Heart right ventricle (tissue), 16 donors: ENCODE results near the gene PHC3. TPM values are rescaled to one million over a fixed set of nuclear protein-coding genes. Genes with fewer than 3 reads are reported as not detected.
A peak's percentile ranks its signal among the peaks of the same experiment; 100 is the strongest.

Experiments
- ATAC-seq, 8 donors: fragments of 200-7000 bp; cut with Tn5 transposase; one replicate each; pipeline ENCODE4 v1.9.1; 2020; ENCODE audit warnings: mild to moderate bottlenecking in 8 of 8, moderate library complexity in 8 of 8, moderate number of reproducible peaks in 1 of 8
- DNase-seq, 2 donors: peaks; one replicate each; pipeline ENCODE4 v3.0.0-alpha.2; 2020
- H3K27ac ChIP-seq, 10 donors: fragments of 200-600 bp; sonication (generic) in 2 of 10; one replicate each; pipeline versions ENCODE4 v1.5.0 to v1.8.0; 2020 to 2022; ENCODE audit warnings: mild to moderate bottlenecking in 3 of 10
- H3K27me3 ChIP-seq, 7 donors: fragments of 200-600 bp; one replicate each; pipeline ENCODE4 v1.8.0; 2021 to 2022; ENCODE audit warnings: mild to moderate bottlenecking in 2 of 7
- H3K36me3 ChIP-seq, 9 donors: fragments of 200-600 bp; sonication (generic) in 1 of 9; one replicate each; pipeline versions ENCODE4 v1.5.0 to v1.8.0; 2020 to 2022; ENCODE audit warnings: mild to moderate bottlenecking in 2 of 9
- H3K4me1 ChIP-seq, 9 donors: fragments of 200-600 bp; sonication (generic) in 1 of 9; one replicate each; pipeline versions ENCODE4 v1.5.0 to v1.8.0; 2020 to 2022; ENCODE audit warnings: mild to moderate bottlenecking in 4 of 9
- H3K4me3 ChIP-seq, 10 donors: fragments of 200-600 bp; sonication (generic) in 2 of 10; one replicate each; pipeline versions ENCODE4 v1.5.0 to v1.8.0; 2020 to 2022; ENCODE audit warnings: mild to moderate bottlenecking in 7 of 10, moderate library complexity in 2 of 10
- H3K9me3 ChIP-seq, 11 donors: fragments of 200-600 bp in 10 of 11; sonication (generic) in 2 of 11; one replicate each; pipeline versions ENCODE4 v1.5.0 to v1.8.0; 2013 to 2022; ENCODE audit warnings: mild to moderate bottlenecking in 2 of 11, control low read depth in 1 of 11, moderate library complexity in 1 of 11
- CTCF ChIP-seq, 9 donors: fragments of 200-600 bp; sonication (generic) in 2 of 9; IDR thresholded peaks; one replicate each; pipeline versions ENCODE4 v1.5.0 to v1.8.0; 2021 to 2022; ENCODE audit warnings: antibody characterized with exemption in 9 of 9, mild to moderate bottlenecking in 5 of 9, moderate library complexity in 1 of 9
- WGBS, 2 donors: extraction: QIAGEN DNeasy Blood & Tissue Kit; methylation state at CpG; one replicate each; pipeline ENCODE4 v1.1.7; 2013; ENCODE audit warnings: inconsistent platforms in 1 of 2; 5-methylcytosine and 5-hydroxymethylcytosine counted together
- intact Hi-C, 10 donors: fragments of 100-400 bp; cut with DNase I; formaldehyde crosslinking; loops; one replicate each; pipeline versions ENCODE4 v1.11.1 to v1.14.2; 2022
- polyA plus RNA-seq, 2 donors: library from polyadenylated mRNA; stranded (reverse); fragments of 200-250 nt; gene quantifications; one replicate each; pipeline ENCODE4 v1.2.3, GENCODE V29; 2013
- total RNA-seq, 10 donors: library from RNA; stranded (reverse); fragmentation: NEBNext Ultra II Directional in 3 of 10; extraction: Animal tissue kit (Norgen Biotek cat#: 25700) in 3 of 10; gene quantifications; one replicate each; pipeline versions ENCODE4 v1.2.1 to v1.2.4, GENCODE V29; 2021 to 2023
- donor health status: Arrhythmogenic right ventricular cardiomyopathy.
- donor health status: ischemic (EF 13 %, LVEDD 7.1; RV severe dilation, severe dysfunction).
- donor health status: healthy with polysubstance abuse.
- donor health status: DM: no; HTN: yes; CAD: no.
- donor health status: DM: no; HTN: no; CAD: no.
- donor health status: ischemic (EF 25% LVEDD 6.9; RV normal size, moderate dysfunction).
- donor health status: ischemic (EF 25% LVEDD 5.7; RV mildly dilated, moderate dysfunction).
- donor health status: healthy.
- donor health status: DM: yes; HTN: yes; CAD: no.
- donor health status: Ischemic cardiomyopathy.
- donor health status: ischemic (EF 35%, LVEDD 5.7; RV mildly dilated, moderate dysfunction).
- donor health status: nonischemic (EF 11% LVEDD 7.7; RV severe dilation, severe dysfunction).
- donor health status: DM: yes; HTN: yes; CAD: no.
- donor health status: PGD.
- donor health status: ischemic (EF 29% LVEDD 5.4; RV normal size, mild dysfunction).
- donor health status: nonischemic (EF 23%, LVEDD 6.1; RV moderate dilation, normal function).

PHC3 gene
- total and polyA plus RNA-seq, 12 donors: 2.4 to 70.8 (median 55.3) TPM

- H3K9me3 ChIP-seq: no peaks in the 10 kb centered on the region
- WGBS, 2 donors: 90% methylated on average over 4 of the region's 4 CpGs
- H3K27ac ChIP-seq: no peak overlapping the region
- ATAC-seq (no peak), DNase-seq (no peak)
- TF ChIP-seq CTCF (IDR thresholded peaks at IDR 0.05): no peak
- H3K4me1 ChIP-seq: peaks cover 0 to 15% (median 0%) of the 10 kb centered on the region in 9 donors
- H3K36me3 ChIP-seq: no peaks in the 10 kb centered on the region
- no peak overlapping the region for H3K4me3 ChIP-seq
- no peaks in the 10 kb centered on the region for H3K27me3 ChIP-seq
- intact Hi-C loops: loop anchor here in 1 of 10 donors (10.0 kb wide), 1 partner anchor 186 kb away; the partner anchor contains the start of gene LRRC31
Measured at GRCh38 chr3:170050753-170051152, 130.8 kb downstream of the PHC3 start.

GRCh38 chr3:170049146-170050000, 132.2 kb downstream of the PHC3 start:
- H3K27me3 ChIP-seq: no peaks in the 10 kb centered on the region
- no peaks in the 10 kb centered on the region for H3K36me3 ChIP-seq
- no peak overlapping the region for H3K27ac ChIP-seq
- 49 to 61% methylated on average over 10 of the region's 10 CpGs for WGBS, 2 donors
- DNase-seq: peak in 1 of 2 donors; percentile 11
- intact Hi-C loops: no loop called here
- ATAC-seq: peak in 7 of 8 donors; percentile 33 to 75 (median 57)
- no peak for TF ChIP-seq CTCF (IDR thresholded peaks at IDR 0.05)
- H3K4me3 ChIP-seq: no peak overlapping the region
- H3K4me1 ChIP-seq: peaks cover 0 to 19% (median 0%) of the 10 kb centered on the region in 9 donors
- no peaks in the 10 kb centered on the region for H3K9me3 ChIP-seq

GRCh38 chr3:170047133-170047404, 134.5 kb downstream of the PHC3 start:
- no peak overlapping the region for H3K27ac ChIP-seq
- DNase-seq (no peak), ATAC-seq (no peak)
- no peaks in the 10 kb centered on the region for H3K9me3 ChIP-seq
- H3K27me3 ChIP-seq: peaks cover 0 to 14% (median 0%) of the 10 kb centered on the region in 7 donors
- H3K36me3 ChIP-seq: no peaks in the 10 kb centered on the region
- intact Hi-C loops: no loop called here
- TF ChIP-seq CTCF (IDR thresholded peaks at IDR 0.05): no peak
- peaks cover 0 to 20% (median 0%) of the 10 kb centered on the region in 9 donors for H3K4me1 ChIP-seq
- no peak overlapping the region for H3K4me3 ChIP-seq
- 96% methylated on average over 3 of the region's 3 CpGs for WGBS, 2 donors

- TF ChIP-seq CTCF (IDR thresholded peaks at IDR 0.05): no peak
- ATAC-seq (no peak), DNase-seq (no peak)
Measured at GRCh38 chr3:170046269-170047132, 135.0 kb downstream of the PHC3 start.

More at GRCh38 chr3:170046269-170047132, 135.0 kb downstream of the PHC3 start:
- intact Hi-C loops: no loop called here
- H3K27ac ChIP-seq: no peak overlapping the region
- H3K4me1 ChIP-seq: peaks cover 0 to 20% (median 0%) of the 10 kb centered on the region in 9 donors
- H3K9me3 ChIP-seq: no peaks in the 10 kb centered on the region
- no peak overlapping the region for H3K4me3 ChIP-seq
- WGBS, 2 donors: 83 to 88% methylated on average over 5 of the region's 5 CpGs
- peaks cover 0 to 19% (median 0%) of the 10 kb centered on the region in 7 donors for H3K27me3 ChIP-seq
- H3K36me3 ChIP-seq: no peaks in the 10 kb centered on the region
